A549 (cell line): Measurements from ENCODE around the gene GUCY1A2. TPM values are rescaled to one million over a fixed set of nuclear protein-coding genes. Genes with fewer than 3 reads are reported as not detected.

Experiments
- ATAC-seq, 2 experiments: fragments of 200-7000 bp in 1 of 2; fragments of >200 bp in 1 of 2; cut with Nextera tagmentation in 1 of 2; cut with Tn5 transposase in 1 of 2; 3 replicates each; pipeline versions ENCODE4 v1.8.0 to v1.9.1; 2018 to 2020; ENCODE audit warnings: mild to moderate bottlenecking in 1 of 2, moderate library complexity in 1 of 2
- CTCF ChIA-PET: fragments of 300-600 bp; sonication (Branson Sonifier 250); formaldehyde crosslinking; extraction: SDS; loops from one replicate; lab custom pipeline; 2021; ENCODE audit warnings: antibody characterized with exemption, inconsistent platforms; lab: Yijun Ruan, JAX
- POLR2A ChIA-PET: fragments of 350-600 bp; formaldehyde crosslinking; extraction: SDS; loops from one replicate; lab custom pipeline; 2021; ENCODE audit warnings: antibody characterized with exemption, inconsistent platforms; lab: Yijun Ruan, JAX
- DNase-seq, 2 experiments: peaks; one replicate each; pipeline versions ENCODE4 v3.0.0 to v3.0.0-alpha.2; 2011 to 2016; ENCODE audit warnings: low read depth in 1 of 2, low spot score in 1 of 2
- FAIRE-seq: peaks from 2 replicates; lab custom pipeline; 2011; peaks lifted over from hg19 to GRCh38; lab: Jason Lieb, UNC
- H3K27ac ChIP-seq, 2 experiments: fragments of >200 bp; sonication (Bioruptor Twin); formaldehyde crosslinking; 3 replicates each; pipeline ENCODE4 v1.5.1; 2016 to 2017
- H3K4me1 ChIP-seq: fragments of >200 bp; sonication (Bioruptor Twin); formaldehyde crosslinking; 3 replicates; pipeline ENCODE4 v1.6.1; 2016
- H3K4me2 ChIP-seq: fragments of >200 bp; sonication (Bioruptor Twin); formaldehyde crosslinking; 3 replicates; pipeline ENCODE4 v1.6.1; 2016
- H3K4me3 ChIP-seq: fragments of >200 bp; sonication (Bioruptor Twin); formaldehyde crosslinking; 3 replicates; pipeline ENCODE4 v1.5.1; 2016
- H3K9me3 ChIP-seq: fragments of >200 bp; sonication (Bioruptor Twin); formaldehyde crosslinking; 3 replicates; pipeline ENCODE4 v1.6.1; 2016
- BHLHE40 ChIP-seq: IDR thresholded peaks from 2 replicates; pipeline ENCODE4 v1.6.1; 2012; ENCODE audit warnings: low read depth, low read length, inconsistent platforms
- CBX8 ChIP-seq: fragments of 200-600 bp; sonication (generic); IDR thresholded peaks from 2 replicates; pipeline ENCODE4 v1.6.1; 2016
- E2F6 ChIP-seq: IDR thresholded peaks from 2 replicates; pipeline ENCODE4 v1.6.1; 2012; ENCODE audit warnings: low read depth, borderline replicate concordance
- FOXS1 ChIP-seq: fragments of 250-450 bp; sonication (Bioruptor Pico); IDR thresholded peaks from 2 replicates; pipeline ENCODE4 v1.5.0; 2020; ENCODE audit warnings: mild to moderate bottlenecking, moderate library complexity
- HMGXB4 ChIP-seq: fragments of 250-450 bp; sonication (Bioruptor Pico); IDR thresholded peaks from 2 replicates; pipeline ENCODE4 v1.5.0; 2021; ENCODE audit warnings: mild to moderate bottlenecking, moderate library complexity, borderline replicate concordance
- HOXB13 ChIP-seq: fragments of 250-450 bp; sonication (Bioruptor Pico); IDR thresholded peaks from 2 replicates; pipeline ENCODE4 v1.5.0; 2020; ENCODE audit warnings: low read depth, mild to moderate bottlenecking, moderate library complexity
- JUN ChIP-seq, 2 experiments: fragments of >200 bp; sonication (Bioruptor Twin); formaldehyde crosslinking; IDR thresholded peaks; 2 replicates in 1 of 2; 3 replicates in 1 of 2; pipeline ENCODE4 v1.6.1; 2016 to 2017
- KDM5A ChIP-seq: fragments of 200-600 bp; sonication (generic); IDR thresholded peaks from 2 replicates; pipeline ENCODE4 v1.6.1; 2016; ENCODE audit warnings: antibody characterized with exemption, mild to moderate bottlenecking
- MAFK ChIP-seq: fragments of 450-650 bp; IDR thresholded peaks from 2 replicates; pipeline ENCODE4 v1.6.1; 2014; ENCODE audit not compliant: partially characterized antibody
- NR3C1 ChIP-seq: fragments of >200 bp; sonication (Bioruptor Twin); formaldehyde crosslinking; IDR thresholded peaks from 3 replicates; pipeline ENCODE4 v1.6.1; 2017
- PHF8 ChIP-seq: fragments of 200-600 bp; sonication (generic); IDR thresholded peaks from 2 replicates; pipeline ENCODE4 v1.6.1; 2016; ENCODE audit warnings: low read depth, mild to moderate bottlenecking, antibody characterized with exemption, moderate library complexity, borderline replicate concordance
- POLR2A ChIP-seq: IDR thresholded peaks from 2 replicates; pipeline ENCODE4 v1.6.1; 2012; ENCODE audit warnings: mild to moderate bottlenecking, low read length
- RAD21 ChIP-seq, 2 experiments: fragments of >200 bp in 1 of 2; sonication (Bioruptor Twin) in 1 of 2; formaldehyde crosslinking in 1 of 2; IDR thresholded peaks in 1 of 2; conservative IDR thresholded peaks in 1 of 2; 2 replicates in 1 of 2; 3 replicates in 1 of 2; pipeline ENCODE4 v1.6.1; 2012 to 2018; ENCODE audit warnings: inconsistent platforms in 1 of 2
- RNF2 ChIP-seq: fragments of 200-600 bp; sonication (generic); IDR thresholded peaks from 2 replicates; pipeline ENCODE4 v1.6.1; 2016; ENCODE audit warnings: low read depth, mild to moderate bottlenecking, antibody characterized with exemption, moderate library complexity, borderline replicate concordance
- SMC3 ChIP-seq: fragments of >200 bp; sonication (Bioruptor Twin); formaldehyde crosslinking; IDR thresholded peaks from 3 replicates; pipeline ENCODE4 v1.6.1; 2018; ENCODE audit warnings: inconsistent platforms
- TP53 ChIP-seq: fragments of 250-450 bp; sonication (Bioruptor Pico); IDR thresholded peaks from 2 replicates; pipeline ENCODE4 v1.5.0; 2021; ENCODE audit warnings: mild to moderate bottlenecking, moderate library complexity
- ZC3H11A ChIP-seq: fragments of 450-650 bp; IDR thresholded peaks from 2 replicates; pipeline ENCODE4 v1.6.1; 2014; ENCODE audit warnings: antibody characterized with exemption, mild to moderate bottlenecking
- ZFP36 ChIP-seq: fragments of 450-650 bp; IDR thresholded peaks from 2 replicates; pipeline ENCODE4 v1.6.1; 2014; ENCODE audit warnings: borderline replicate concordance; ENCODE audit not compliant: partially characterized antibody
- ZSCAN20 ChIP-seq: fragments of 250-450 bp; sonication (Bioruptor Pico); IDR thresholded peaks from 2 replicates; pipeline ENCODE4 v1.8.0; 2022; ENCODE audit warnings: mild to moderate bottlenecking, moderate library complexity
- WGBS: methylation state at CpG from one replicate; pipeline ENCODE4 v1.1.6; 2017; ENCODE audit errors: missing lambda C conversion rate; 5-methylcytosine and 5-hydroxymethylcytosine counted together
- polyA plus RNA-seq, 4 experiments: library from polyadenylated mRNA; depleted of rRNA in 3 of 4; stranded (reverse); fragments of >200 nt; fragmentation: RNase III in 1 of 4; extraction: RNeasy Plus Mini Kit Qiagen cat#74134 plus additional on column Dnase treatment in 1 of 4; gene quantifications; 2 replicates in 3 of 4; 3 replicates in 1 of 4; pipeline ENCODE4 v1.2.3, GENCODE V29; 2011 to 2017

Gene GUCY1A2
- polyA plus RNA-seq, 2 of the 4 experiments (the other 2 are of a cell fraction) = 0.12 to 0.16 TPM

- no peak for DNase-seq
- no peaks in the 10 kb centered on the region for H3K9me3 ChIP-seq
- ATAC-seq = no peak
- no peak for TF ChIP-seq BHLHE40
- no peak for TF ChIP-seq ZFP36
- TF ChIP-seq KDM5A = no peak
- no peak for TF ChIP-seq HOXB13 (CRISPR knock-in tag)
- ChIA-PET CTCF (no interaction called here), POLR2A (no interaction called here)
- no peak for FAIRE-seq
- no peak overlapping the region for H3K4me3 ChIP-seq
- no peak overlapping the region for H3K27ac ChIP-seq
- H3K4me2 ChIP-seq = no peak overlapping the region
- no peaks in the 10 kb centered on the region for H3K4me1 ChIP-seq
These were observed 169.8 kb downstream of the GUCY1A2 start for GRCh38 chr11:106848526-106848925.

- TF ChIP-seq HMGXB4 (no peak), JUN (IDR thresholded peaks at IDR 0.05) (no peak), RAD21 (conservative IDR thresholded peaks at IDR 0.05 in 1 of 2, IDR thresholded peaks at IDR 0.05 in 1 of 2) (no peak), CBX8 (no peak), NR3C1 (no peak)
- H3K4me2 ChIP-seq = no peak overlapping the region
- no peaks in the 10 kb centered on the region for H3K4me1 ChIP-seq
- FAIRE-seq (no peak), DNase-seq (no peak), ATAC-seq (no peak)
- ChIA-PET POLR2A (no interaction called here), CTCF (no interaction called here)
- H3K4me3 ChIP-seq = no peak overlapping the region
- H3K9me3 ChIP-seq = no peaks in the 10 kb centered on the region
- no peak overlapping the region for H3K27ac ChIP-seq
These were observed 176.1 kb downstream of the GUCY1A2 start for GRCh38 chr11:106842134-106842533.

GRCh38 chr11:106840947-106841346, 177.3 kb downstream of the GUCY1A2 start:
- ATAC-seq = no peak
- H3K4me1 ChIP-seq = no peaks in the 10 kb centered on the region
- no peak overlapping the region for H3K4me3 ChIP-seq
- 30% methylated on average over 3 of the region's 3 CpGs for WGBS
- no peak for FAIRE-seq
- no peak for DNase-seq
- ChIA-PET CTCF (no interaction called here), POLR2A (no interaction called here)
- H3K4me2 ChIP-seq = no peak overlapping the region
- no peak overlapping the region for H3K27ac ChIP-seq
- TF ChIP-seq RNF2 = no peak
- TF ChIP-seq HMGXB4 = no peak
- no peak for TF ChIP-seq FOXS1 (CRISPR knock-in tag)
- no peaks in the 10 kb centered on the region for H3K9me3 ChIP-seq

GRCh38 chr11:106840146-106840545, 178.1 kb downstream of the GUCY1A2 start:
- Histone ChIP-seq H3K4me3 (no peak overlapping the region), H3K4me2 (no peak overlapping the region), H3K4me1 (no peaks in the 10 kb centered on the region), H3K27ac (no peak overlapping the region), H3K9me3 (no peaks in the 10 kb centered on the region)
- POLR2A ChIA-PET = no interaction called here
- DNase-seq = no peak
- ATAC-seq = no peak
- 5% methylated on average over 1 of the region's 1 CpG for WGBS
- TF ChIP-seq ZC3H11A (no peak), PHF8 (no peak), TP53 (CRISPR knock-in tag) (no peak), SMC3 (no peak), E2F6 (no peak), POLR2A (no peak), MAFK (no peak), ZSCAN20 (CRISPR knock-in tag) (no peak)
- TF ChIP-seq, all 56 proteins: peak for 0
- CTCF ChIA-PET = no interaction called here
- no peak for FAIRE-seq
